ENCODE results near the gene DLEC1. TPM values are rescaled to one million over a fixed set of nuclear protein-coding genes. Genes with fewer than 3 reads are reported as not detected.

Gene DLEC1
- total and polyA plus RNA-seq, 9 of the 15 experiments (the other 6 are each of a cell fraction or from before 2014, with no cell fraction given): 0.07 to 0.08 TPM; not detected in 7

- TF ChIP-seq HMG20B (CRISPR knock-in tag; IDR thresholded peaks at IDR 0.05) (no peak), FOXM1 (IDR thresholded peaks at IDR 0.05; ENCODE audit: low read depth) (no peak), FOXM1 (CRISPR knock-in tag; IDR thresholded peaks at IDR 0.05; ENCODE audit: low read depth) (no peak), POU5F1 (IDR thresholded peaks at IDR 0.05; ENCODE audit: borderline replicate concordance, low read depth, low read length, partially characterized antibody) (no peak), ELF1 (tag; IDR thresholded peaks at IDR 0.05) (no peak), PML (IDR thresholded peaks at IDR 0.05; ENCODE audit: low read length) (no peak), TEAD4 (IDR thresholded peaks at IDR 0.05; ENCODE audit: low read length) (peak; percentile 29; the same call in 1 of the 2 replicates), TEAD4 (CRISPR knock-in tag; IDR thresholded peaks at IDR 0.05; ENCODE audit: borderline replicate concordance) (no peak), ZNF766 (CRISPR knock-in tag; conservative IDR thresholded peaks at IDR 0.05) (peak; percentile 58; the same call in 1 of the 2 replicates), KDM4B (IDR thresholded peaks at IDR 0.05; ENCODE audit: borderline replicate concordance in 2 of 2, low read depth in 1 of 2) (no peak), ZBTB9 (CRISPR knock-in tag; IDR thresholded peaks at IDR 0.05) (no peak), ZZZ3 (IDR thresholded peaks at IDR 0.05) (0 out of 2 replicates have a peak, but pooled peaks have one; percentile 49), MEF2D (tag; conservative IDR thresholded peaks at IDR 0.05; ENCODE audit: low read depth) (no peak), MYBL2 (IDR thresholded peaks at IDR 0.05; ENCODE audit: low read depth) (no peak), MYBL2 (CRISPR knock-in tag; IDR thresholded peaks at IDR 0.05; ENCODE audit: borderline replicate concordance) (no peak), HES1 (IDR thresholded peaks at IDR 0.05; ENCODE audit: low read depth) (peak; percentile 90), CREM (IDR thresholded peaks at IDR 0.05; ENCODE audit: low read depth) (peak; percentile 45; the same call in 1 of the 2 replicates), ZNF518B (CRISPR knock-in tag; IDR thresholded peaks at IDR 0.05) (no peak), PPARD (CRISPR knock-in tag; IDR thresholded peaks at IDR 0.05) (no peak), CREBBP (IDR thresholded peaks at IDR 0.05; ENCODE audit: low read depth, low read length) (no peak), HSF4 (CRISPR knock-in tag; IDR thresholded peaks at IDR 0.05; ENCODE audit: borderline replicate concordance) (no peak), ESRRA (IDR thresholded peaks at IDR 0.05; ENCODE audit: borderline replicate concordance, low read depth) (peak; percentile 75), TFE3 (CRISPR knock-in tag; IDR thresholded peaks at IDR 0.05) (no peak), ZNF133 (CRISPR knock-in tag; IDR thresholded peaks at IDR 0.05) (no peak)
These were observed 110.7 kb downstream of the DLEC1 start (continued) for GRCh38 chr3:38149708-38150107.
